ENCODE measurements around the gene TM4SF4.

The TM4SF4 gene

GRCh38 chr3:149502438-149502837 lies 27.9 kb downstream of the TM4SF4 start:
- Mint-ChIP-seq H3K9me3 (no peaks in the 10 kb centered on the region), H3K4me3 (no peak overlapping the region), H3K36me3 (ENCODE audit: low read depth) (no peaks in the 10 kb centered on the region), H3K27me3 (ENCODE audit: low read depth) (peaks cover 13% of the 10 kb centered on the region), H3K4me1 (ENCODE audit: low read depth) (no peaks in the 10 kb centered on the region), H3K27ac (no peak overlapping the region)
- DNase-seq (ENCODE audit: low spot score) = no peak

GRCh38 chr3:149506540-149506939 lies 32.0 kb downstream of the TM4SF4 start:
- Mint-ChIP-seq H3K27me3 (ENCODE audit: low read depth) (peaks cover 17% of the 10 kb centered on the region), H3K36me3 (ENCODE audit: low read depth) (no peaks in the 10 kb centered on the region), H3K27ac (no peak overlapping the region), H3K4me1 (ENCODE audit: low read depth) (peaks cover 3% of the 10 kb centered on the region), H3K9me3 (no peaks in the 10 kb centered on the region), H3K4me3 (no peak overlapping the region)
- DNase-seq (ENCODE audit: low spot score) = no peak

- peaks cover 3% of the 10 kb centered on the region for H3K4me1 Mint-ChIP-seq (ENCODE audit: low read depth)
Observed at GRCh38 chr3:149506965-149507364, 32.5 kb downstream of the TM4SF4 start.

GRCh38 chr3:149507491-149508324 lies 33.2 kb downstream of the TM4SF4 start:
- peaks cover 22% of the 10 kb centered on the region for H3K27me3 Mint-ChIP-seq (ENCODE audit: low read depth)
- no peak overlapping the region for H3K4me3 Mint-ChIP-seq
- no peaks in the 10 kb centered on the region for H3K36me3 Mint-ChIP-seq (ENCODE audit: low read depth)
- no peak for DNase-seq (ENCODE audit: low spot score)
- peaks cover 5% of the 10 kb centered on the region for H3K4me1 Mint-ChIP-seq (ENCODE audit: low read depth)
- H3K9me3 Mint-ChIP-seq = no peaks in the 10 kb centered on the region
- no peak overlapping the region for H3K27ac Mint-ChIP-seq

More at GRCh38 chr3:149506965-149507364, 32.5 kb downstream of the TM4SF4 start:
- H3K4me3 Mint-ChIP-seq = no peak overlapping the region
- DNase-seq (ENCODE audit: low spot score) = no peak
- H3K27ac Mint-ChIP-seq = no peak overlapping the region
- no peaks in the 10 kb centered on the region for H3K36me3 Mint-ChIP-seq (ENCODE audit: low read depth)
- no peaks in the 10 kb centered on the region for H3K9me3 Mint-ChIP-seq
- peaks cover 16% of the 10 kb centered on the region for H3K27me3 Mint-ChIP-seq (ENCODE audit: low read depth)

- DNase-seq (ENCODE audit: low spot score) = no peak
- H3K9me3 Mint-ChIP-seq = no peaks in the 10 kb centered on the region
Observed at GRCh38 chr3:149509526-149509925, 35.0 kb downstream of the TM4SF4 start.

GRCh38 chr3:149510480-149510879 lies 36.0 kb downstream of the TM4SF4 start:
- peaks cover 26% of the 10 kb centered on the region for H3K27me3 Mint-ChIP-seq (ENCODE audit: low read depth)
- no peaks in the 10 kb centered on the region for H3K9me3 Mint-ChIP-seq
- no peaks in the 10 kb centered on the region for H3K36me3 Mint-ChIP-seq (ENCODE audit: low read depth)
- H3K27ac Mint-ChIP-seq = no peak overlapping the region
- DNase-seq (ENCODE audit: low spot score) = no peak
- H3K4me3 Mint-ChIP-seq = no peak overlapping the region
- H3K4me1 Mint-ChIP-seq (ENCODE audit: low read depth) = peaks cover 5% of the 10 kb centered on the region

More at GRCh38 chr3:149509526-149509925, 35.0 kb downstream of the TM4SF4 start:
- Mint-ChIP-seq H3K4me1 (ENCODE audit: low read depth) (peaks cover 5% of the 10 kb centered on the region), H3K27me3 (ENCODE audit: low read depth) (peaks cover 22% of the 10 kb centered on the region), H3K27ac (no peak overlapping the region), H3K4me3 (no peak overlapping the region), H3K36me3 (ENCODE audit: low read depth) (no peaks in the 10 kb centered on the region)

GRCh38 chr3:149511040-149511626 lies 36.6 kb downstream of the TM4SF4 start:
- no peak for DNase-seq (ENCODE audit: low spot score)
- no peaks in the 10 kb centered on the region for H3K9me3 Mint-ChIP-seq
- H3K27me3 Mint-ChIP-seq (ENCODE audit: low read depth) = peaks cover 26% of the 10 kb centered on the region
- H3K4me3 Mint-ChIP-seq = no peak overlapping the region
- H3K4me1 Mint-ChIP-seq (ENCODE audit: low read depth) = peaks cover 5% of the 10 kb centered on the region
- no peak overlapping the region for H3K27ac Mint-ChIP-seq
- H3K36me3 Mint-ChIP-seq (ENCODE audit: low read depth) = no peaks in the 10 kb centered on the region

- H3K36me3 Mint-ChIP-seq (ENCODE audit: low read depth) = no peaks in the 10 kb centered on the region
- no peak overlapping the region for H3K4me3 Mint-ChIP-seq
- no peak overlapping the region for H3K27ac Mint-ChIP-seq
- DNase-seq (ENCODE audit: low spot score) = peak; percentile 23
- H3K4me1 Mint-ChIP-seq (ENCODE audit: low read depth) = peaks cover 5% of the 10 kb centered on the region
- H3K27me3 Mint-ChIP-seq (ENCODE audit: low read depth) = peaks cover 21% of the 10 kb centered on the region
- no peaks in the 10 kb centered on the region for H3K9me3 Mint-ChIP-seq
Observed at GRCh38 chr3:149512073-149512782, 37.7 kb downstream of the TM4SF4 start.

GRCh38 chr3:149514471-149514870 lies 40.0 kb downstream of the TM4SF4 start:
- Mint-ChIP-seq H3K27me3 (ENCODE audit: low read depth) (peaks cover 23% of the 10 kb centered on the region), H3K4me1 (ENCODE audit: low read depth) (peaks cover 2% of the 10 kb centered on the region), H3K36me3 (ENCODE audit: low read depth) (no peaks in the 10 kb centered on the region), H3K9me3 (no peaks in the 10 kb centered on the region), H3K4me3 (no peak overlapping the region), H3K27ac (no peak overlapping the region)
- DNase-seq (ENCODE audit: low spot score) = no peak

GRCh38 chr3:149515249-149515648 lies 40.8 kb downstream of the TM4SF4 start:
- DNase-seq (ENCODE audit: low spot score) = no peak
- Mint-ChIP-seq H3K4me1 (ENCODE audit: low read depth) (peaks cover 2% of the 10 kb centered on the region), H3K9me3 (no peaks in the 10 kb centered on the region), H3K27me3 (ENCODE audit: low read depth) (peaks cover 23% of the 10 kb centered on the region), H3K27ac (no peak overlapping the region), H3K4me3 (no peak overlapping the region), H3K36me3 (ENCODE audit: low read depth) (no peaks in the 10 kb centered on the region)

GRCh38 chr3:149516920-149517319 lies 42.4 kb downstream of the TM4SF4 start:
- Mint-ChIP-seq H3K9me3 (no peaks in the 10 kb centered on the region), H3K4me3 (no peak overlapping the region), H3K36me3 (ENCODE audit: low read depth) (no peaks in the 10 kb centered on the region), H3K4me1 (ENCODE audit: low read depth) (peaks cover 2% of the 10 kb centered on the region), H3K27me3 (ENCODE audit: low read depth) (peaks cover 16% of the 10 kb centered on the region), H3K27ac (no peak overlapping the region)
- no peak for DNase-seq (ENCODE audit: low spot score)

GRCh38 chr3:149519912-149520311 lies 45.4 kb downstream of the TM4SF4 start:
- Mint-ChIP-seq H3K27ac (no peak overlapping the region), H3K27me3 (ENCODE audit: low read depth) (peaks cover 3% of the 10 kb centered on the region), H3K9me3 (no peaks in the 10 kb centered on the region), H3K4me1 (ENCODE audit: low read depth) (no peaks in the 10 kb centered on the region), H3K36me3 (ENCODE audit: low read depth) (no peaks in the 10 kb centered on the region), H3K4me3 (no peak overlapping the region)
- DNase-seq (ENCODE audit: low spot score) = no peak

GRCh38 chr3:149523512-149524299 lies 49.2 kb downstream of the TM4SF4 start:
- Mint-ChIP-seq H3K4me1 (ENCODE audit: low read depth) (no peaks in the 10 kb centered on the region), H3K27ac (no peak overlapping the region), H3K27me3 (ENCODE audit: low read depth) (peaks cover 4% of the 10 kb centered on the region), H3K9me3 (no peaks in the 10 kb centered on the region), H3K36me3 (ENCODE audit: low read depth) (no peaks in the 10 kb centered on the region), H3K4me3 (no peak overlapping the region)
- DNase-seq (ENCODE audit: low spot score) = no peak
